Stimulated activated CD4-positive, alpha-beta T cell treated with anti-CD3 and anti-CD28 coated beads, TNF-alpha, amount 100 ng/mL, for 24 hours (primary cell): ENCODE data around the gene RFX1.

Experiments used
- DNase-seq, 3 experiments: peaks; one replicate each; pipeline ENCODE4 v3.0.0-alpha.2; 2020; ENCODE audit warnings: low read depth in 3 of 3

RFX1 gene

GRCh38 chr19:13961826-13962698 is 44.1 kb downstream of the RFX1 start:
- no peak for DNase-seq

- DNase-seq = no peak
These were observed 45.0 kb downstream of the RFX1 start for GRCh38 chr19:13960863-13961784.

- DNase-seq = no peak
These were observed 45.9 kb downstream of the RFX1 start for GRCh38 chr19:13959962-13960862.

GRCh38 chr19:13959141-13959961 is 46.8 kb downstream of the RFX1 start:
- no peak for DNase-seq

- no peak for DNase-seq
These were observed 48.1 kb downstream of the RFX1 start for GRCh38 chr19:13958043-13958442.

- no peak for DNase-seq
These were observed 49.1 kb downstream of the RFX1 start for GRCh38 chr19:13957051-13957450.

- DNase-seq = no peak
These were observed 49.8 kb downstream of the RFX1 start for GRCh38 chr19:13956365-13956744.

GRCh38 chr19:13955662-13956364 is 50.3 kb downstream of the RFX1 start:
- no peak for DNase-seq

- DNase-seq = no peak
These were observed 51.9 kb downstream of the RFX1 start for GRCh38 chr19:13954185-13954584.

GRCh38 chr19:13952931-13953531 is 53.1 kb downstream of the RFX1 start:
- no peak for DNase-seq

- peak; percentile 97 to 99 (median 98) for DNase-seq
These were observed 53.8 kb downstream of the RFX1 start, which contains the start of gene DCAF15 for GRCh38 chr19:13952154-13952930. Gene DCAF15, plus strand, starts transcription at chr19:13952509. Its CDS starts 4 bp downstream, at chr19:13952513.

GRCh38 chr19:13951799-13952153 is 54.3 kb downstream of the RFX1 start:
- DNase-seq = no peak

- no peak for DNase-seq
These were observed 55.1 kb downstream of the RFX1 start for GRCh38 chr19:13951043-13951442.

GRCh38 chr19:13946414-13946813 is 59.7 kb downstream of the RFX1 start:
- DNase-seq = no peak

- DNase-seq = no peak
These were observed 64.0 kb downstream of the RFX1 start for GRCh38 chr19:13942023-13942684.

GRCh38 chr19:13938301-13939064 is 67.6 kb downstream of the RFX1 start, which contains the start of gene PODNL1:
Gene PODNL1, minus strand, starts transcription at chr19:13938417. Its CDS starts 236 bp downstream, at chr19:13938181.
- no peak for DNase-seq
